ENCODE data around the gene FAH. TPM values are rescaled to one million over a fixed set of nuclear protein-coding genes. Genes with fewer than 3 reads are reported as not detected.

FAH gene
- total and polyA plus RNA-seq, 10 of the 15 experiments (the other 5 are each of a cell fraction or from before 2014, with no cell fraction given): 36.3 to 121 (median 62.0) TPM

DNA sequence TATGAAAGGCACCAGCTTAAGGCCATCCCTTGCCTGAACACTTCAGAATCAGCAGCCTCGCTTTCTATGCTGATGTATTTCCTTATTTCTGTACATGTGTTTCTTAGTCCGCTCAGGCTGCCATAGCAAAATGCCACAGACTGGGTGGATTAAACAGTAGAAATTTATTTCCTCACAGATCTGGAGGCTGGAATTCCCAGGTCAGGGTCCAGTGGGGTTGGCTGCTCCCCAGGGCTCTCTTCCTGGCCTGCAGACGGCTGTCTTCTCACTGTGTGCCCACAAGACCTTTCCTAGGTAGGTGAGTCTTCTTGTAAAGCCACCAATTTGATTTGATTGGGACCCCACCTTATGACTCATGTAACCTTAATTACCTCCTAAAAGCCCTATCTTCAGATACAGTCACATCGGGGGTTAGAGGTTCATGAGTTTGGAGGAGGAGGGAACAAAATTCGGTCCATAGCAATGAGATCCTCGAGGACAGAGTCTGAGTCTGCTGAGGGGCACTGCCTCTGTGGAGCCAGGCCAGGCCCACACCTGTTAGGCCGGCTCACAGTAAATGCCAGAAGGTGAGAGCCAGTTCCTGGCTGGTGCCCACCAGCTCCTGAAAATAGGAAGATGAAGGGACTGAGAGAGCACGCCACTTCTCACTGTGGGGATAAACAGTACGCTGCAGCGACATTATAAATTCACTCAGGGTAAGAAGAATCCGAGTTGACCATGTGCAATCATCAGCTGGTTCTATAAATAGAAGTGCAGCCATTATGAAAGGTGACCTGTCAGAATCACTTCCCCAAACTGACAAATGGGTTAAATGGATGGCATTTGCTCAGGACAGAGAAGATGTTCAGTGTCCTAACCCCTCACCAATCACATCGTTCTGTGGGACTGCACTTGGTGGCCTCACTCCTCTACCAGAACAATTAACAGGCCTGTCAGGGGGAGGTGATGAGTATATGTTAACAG lies 58.1 kb downstream of the FAH start (continued):
- TF ChIP-seq, protein P1, sequence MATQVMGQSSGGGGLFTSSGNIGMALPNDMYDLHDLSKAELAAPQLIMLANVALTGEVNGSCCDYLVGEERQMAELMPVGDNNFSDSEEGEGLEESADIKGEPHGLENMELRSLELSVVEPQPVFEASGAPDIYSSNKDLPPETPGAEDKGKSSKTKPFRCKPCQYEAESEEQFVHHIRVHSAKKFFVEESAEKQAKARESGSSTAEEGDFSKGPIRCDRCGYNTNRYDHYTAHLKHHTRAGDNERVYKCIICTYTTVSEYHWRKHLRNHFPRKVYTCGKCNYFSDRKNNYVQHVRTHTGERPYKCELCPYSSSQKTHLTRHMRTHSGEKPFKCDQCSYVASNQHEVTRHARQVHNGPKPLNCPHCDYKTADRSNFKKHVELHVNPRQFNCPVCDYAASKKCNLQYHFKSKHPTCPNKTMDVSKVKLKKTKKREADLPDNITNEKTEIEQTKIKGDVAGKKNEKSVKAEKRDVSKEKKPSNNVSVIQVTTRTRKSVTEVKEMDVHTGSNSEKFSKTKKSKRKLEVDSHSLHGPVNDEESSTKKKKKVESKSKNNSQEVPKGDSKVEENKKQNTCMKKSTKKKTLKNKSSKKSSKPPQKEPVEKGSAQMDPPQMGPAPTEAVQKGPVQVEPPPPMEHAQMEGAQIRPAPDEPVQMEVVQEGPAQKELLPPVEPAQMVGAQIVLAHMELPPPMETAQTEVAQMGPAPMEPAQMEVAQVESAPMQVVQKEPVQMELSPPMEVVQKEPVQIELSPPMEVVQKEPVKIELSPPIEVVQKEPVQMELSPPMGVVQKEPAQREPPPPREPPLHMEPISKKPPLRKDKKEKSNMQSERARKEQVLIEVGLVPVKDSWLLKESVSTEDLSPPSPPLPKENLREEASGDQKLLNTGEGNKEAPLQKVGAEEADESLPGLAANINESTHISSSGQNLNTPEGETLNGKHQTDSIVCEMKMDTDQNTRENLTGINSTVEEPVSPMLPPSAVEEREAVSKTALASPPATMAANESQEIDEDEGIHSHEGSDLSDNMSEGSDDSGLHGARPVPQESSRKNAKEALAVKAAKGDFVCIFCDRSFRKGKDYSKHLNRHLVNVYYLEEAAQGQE (IDR thresholded peaks at IDR 0.05; ENCODE audit: low read depth, low read length): no peak
- TF ChIP-seq ETV6 (conservative IDR thresholded peaks at IDR 0.05 in 1 of 2, IDR thresholded peaks at IDR 0.05 in 1 of 2; ENCODE audit: borderline replicate concordance in 1 of 2, low read depth in 1 of 2) (no peak), SUPT20H (IDR thresholded peaks at IDR 0.05; ENCODE audit: borderline replicate concordance, control insufficient read depth, low read depth, low read length) (no peak), CHD2 (IDR thresholded peaks at IDR 0.05; ENCODE audit: borderline replicate concordance, low read depth, low read length) (no peak), NFYA (IDR thresholded peaks at IDR 0.05; ENCODE audit: borderline replicate concordance, low read depth, low read length) (no peak), ESRRA (IDR thresholded peaks at IDR 0.05; ENCODE audit: low read length) (no peak), EP300 (IDR thresholded peaks at IDR 0.05; ENCODE audit: borderline replicate concordance in 1 of 2, control insufficient read depth in 1 of 2, low read depth in 2 of 2, low read length in 2 of 2) (0 out of 4 replicates have a peak, but pooled peaks of 1 of the 2 experiments have one; percentile 7), BRCA1 (IDR thresholded peaks at IDR 0.05; ENCODE audit: low read depth, low read length) (no peak), SREBF1 (IDR thresholded peaks at IDR 0.05; ENCODE audit: low read length) (no peak), SMAD5 (IDR thresholded peaks at IDR 0.05; ENCODE audit: low read depth) (no peak), ZBED1 (IDR thresholded peaks at IDR 0.05; ENCODE audit: borderline replicate concordance) (no peak), NFIC (IDR thresholded peaks at IDR 0.05; ENCODE audit: low read depth, low read length) (no peak), MTA3 (IDR thresholded peaks at IDR 0.05; ENCODE audit: borderline replicate concordance, low read length) (no peak), SPI1 (IDR thresholded peaks at IDR 0.05; ENCODE audit: borderline replicate concordance, insufficient read depth, low read depth, low read length) (peak; percentile 92), BCL11A (IDR thresholded peaks at IDR 0.05; ENCODE audit: low read depth, low read length) (0 out of 2 replicates have a peak, but pooled peaks have one; percentile 11)
- TF ChIP-seq, protein P2, sequence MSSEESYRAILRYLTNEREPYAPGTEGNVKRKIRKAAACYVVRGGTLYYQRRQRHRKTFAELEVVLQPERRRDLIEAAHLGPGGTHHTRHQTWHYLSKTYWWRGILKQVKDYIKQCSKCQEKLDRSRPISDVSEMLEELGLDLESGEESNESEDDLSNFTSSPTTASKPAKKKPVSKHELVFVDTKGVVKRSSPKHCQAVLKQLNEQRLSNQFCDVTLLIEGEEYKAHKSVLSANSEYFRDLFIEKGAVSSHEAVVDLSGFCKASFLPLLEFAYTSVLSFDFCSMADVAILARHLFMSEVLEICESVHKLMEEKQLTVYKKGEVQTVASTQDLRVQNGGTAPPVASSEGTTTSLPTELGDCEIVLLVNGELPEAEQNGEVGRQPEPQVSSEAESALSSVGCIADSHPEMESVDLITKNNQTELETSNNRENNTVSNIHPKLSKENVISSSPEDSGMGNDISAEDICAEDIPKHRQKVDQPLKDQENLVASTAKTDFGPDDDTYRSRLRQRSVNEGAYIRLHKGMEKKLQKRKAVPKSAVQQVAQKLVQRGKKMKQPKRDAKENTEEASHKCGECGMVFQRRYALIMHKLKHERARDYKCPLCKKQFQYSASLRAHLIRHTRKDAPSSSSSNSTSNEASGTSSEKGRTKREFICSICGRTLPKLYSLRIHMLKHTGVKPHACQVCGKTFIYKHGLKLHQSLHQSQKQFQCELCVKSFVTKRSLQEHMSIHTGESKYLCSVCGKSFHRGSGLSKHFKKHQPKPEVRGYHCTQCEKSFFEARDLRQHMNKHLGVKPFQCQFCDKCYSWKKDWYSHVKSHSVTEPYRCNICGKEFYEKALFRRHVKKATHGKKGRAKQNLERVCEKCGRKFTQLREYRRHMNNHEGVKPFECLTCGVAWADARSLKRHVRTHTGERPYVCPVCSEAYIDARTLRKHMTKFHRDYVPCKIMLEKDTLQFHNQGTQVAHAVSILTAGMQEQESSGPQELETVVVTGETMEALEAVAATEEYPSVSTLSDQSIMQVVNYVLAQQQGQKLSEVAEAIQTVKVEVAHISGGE (CRISPR knock-in tag; IDR thresholded peaks at IDR 0.05): no peak
- TF ChIP-seq, protein P3, sequence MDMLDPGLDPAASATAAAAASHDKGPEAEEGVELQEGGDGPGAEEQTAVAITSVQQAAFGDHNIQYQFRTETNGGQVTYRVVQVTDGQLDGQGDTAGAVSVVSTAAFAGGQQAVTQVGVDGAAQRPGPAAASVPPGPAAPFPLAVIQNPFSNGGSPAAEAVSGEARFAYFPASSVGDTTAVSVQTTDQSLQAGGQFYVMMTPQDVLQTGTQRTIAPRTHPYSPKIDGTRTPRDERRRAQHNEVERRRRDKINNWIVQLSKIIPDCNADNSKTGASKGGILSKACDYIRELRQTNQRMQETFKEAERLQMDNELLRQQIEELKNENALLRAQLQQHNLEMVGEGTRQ (IDR thresholded peaks at IDR 0.05; ENCODE audit: borderline replicate concordance, low read depth, low read length): no peak
- TF ChIP-seq, protein P4, sequence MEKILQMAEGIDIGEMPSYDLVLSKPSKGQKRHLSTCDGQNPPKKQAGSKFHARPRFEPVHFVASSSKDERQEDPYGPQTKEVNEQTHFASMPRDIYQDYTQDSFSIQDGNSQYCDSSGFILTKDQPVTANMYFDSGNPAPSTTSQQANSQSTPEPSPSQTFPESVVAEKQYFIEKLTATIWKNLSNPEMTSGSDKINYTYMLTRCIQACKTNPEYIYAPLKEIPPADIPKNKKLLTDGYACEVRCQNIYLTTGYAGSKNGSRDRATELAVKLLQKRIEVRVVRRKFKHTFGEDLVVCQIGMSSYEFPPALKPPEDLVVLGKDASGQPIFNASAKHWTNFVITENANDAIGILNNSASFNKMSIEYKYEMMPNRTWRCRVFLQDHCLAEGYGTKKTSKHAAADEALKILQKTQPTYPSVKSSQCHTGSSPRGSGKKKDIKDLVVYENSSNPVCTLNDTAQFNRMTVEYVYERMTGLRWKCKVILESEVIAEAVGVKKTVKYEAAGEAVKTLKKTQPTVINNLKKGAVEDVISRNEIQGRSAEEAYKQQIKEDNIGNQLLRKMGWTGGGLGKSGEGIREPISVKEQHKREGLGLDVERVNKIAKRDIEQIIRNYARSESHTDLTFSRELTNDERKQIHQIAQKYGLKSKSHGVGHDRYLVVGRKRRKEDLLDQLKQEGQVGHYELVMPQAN (conservative IDR thresholded peaks at IDR 0.05): no peak
